Choroid plexus epithelial cell (primary cell): Measurements from ENCODE around the gene PFDN2.
A peak's percentile ranks its signal among the peaks of the same experiment; 100 is the strongest.

ENCODE experiments used
- DNase-seq: peaks from one replicate; pipeline ENCODE4 v3.0.0-alpha.2; 2010; ENCODE audit warnings: low read depth
- H3K4me3 ChIP-seq: 2 replicates; pipeline ENCODE4 v1.5.1; 2011; ENCODE audit warnings: low read depth, mild to moderate bottlenecking, control low read depth, low read length, moderate library complexity
- TF ChIP-seq, protein P1 (sequence below): conservative IDR thresholded peaks from 2 replicates; pipeline ENCODE4 v1.5.1; 2011; ENCODE audit warnings: low read depth, mild to moderate bottlenecking, control low read depth, inconsistent platforms, low read length, moderate library complexity

PFDN2 gene

DNA sequence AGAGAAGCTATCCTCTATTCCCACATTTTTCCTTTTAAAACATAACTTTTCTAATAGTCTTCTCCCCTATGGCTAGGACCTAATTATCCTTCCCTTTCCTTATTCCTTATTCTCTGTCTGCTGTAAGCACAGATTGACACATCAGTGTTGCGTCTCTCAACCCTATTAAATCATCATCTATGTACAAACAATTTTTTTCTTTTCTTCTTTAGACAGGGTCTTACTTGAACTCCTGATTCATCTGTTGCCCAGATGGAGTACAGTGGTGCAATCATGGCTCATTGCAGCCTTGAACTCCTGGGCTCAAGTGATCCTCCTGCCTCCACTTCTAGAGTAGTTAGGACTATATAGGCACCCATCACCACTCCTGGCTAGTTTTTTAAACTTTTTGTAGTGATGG lies 11.4 kb downstream of the PFDN2 start:
- no peak for DNase-seq
- TF ChIP-seq, protein P1, sequence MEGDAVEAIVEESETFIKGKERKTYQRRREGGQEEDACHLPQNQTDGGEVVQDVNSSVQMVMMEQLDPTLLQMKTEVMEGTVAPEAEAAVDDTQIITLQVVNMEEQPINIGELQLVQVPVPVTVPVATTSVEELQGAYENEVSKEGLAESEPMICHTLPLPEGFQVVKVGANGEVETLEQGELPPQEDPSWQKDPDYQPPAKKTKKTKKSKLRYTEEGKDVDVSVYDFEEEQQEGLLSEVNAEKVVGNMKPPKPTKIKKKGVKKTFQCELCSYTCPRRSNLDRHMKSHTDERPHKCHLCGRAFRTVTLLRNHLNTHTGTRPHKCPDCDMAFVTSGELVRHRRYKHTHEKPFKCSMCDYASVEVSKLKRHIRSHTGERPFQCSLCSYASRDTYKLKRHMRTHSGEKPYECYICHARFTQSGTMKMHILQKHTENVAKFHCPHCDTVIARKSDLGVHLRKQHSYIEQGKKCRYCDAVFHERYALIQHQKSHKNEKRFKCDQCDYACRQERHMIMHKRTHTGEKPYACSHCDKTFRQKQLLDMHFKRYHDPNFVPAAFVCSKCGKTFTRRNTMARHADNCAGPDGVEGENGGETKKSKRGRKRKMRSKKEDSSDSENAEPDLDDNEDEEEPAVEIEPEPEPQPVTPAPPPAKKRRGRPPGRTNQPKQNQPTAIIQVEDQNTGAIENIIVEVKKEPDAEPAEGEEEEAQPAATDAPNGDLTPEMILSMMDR = no peak
- no peak overlapping the region for H3K4me3 ChIP-seq

DNA sequence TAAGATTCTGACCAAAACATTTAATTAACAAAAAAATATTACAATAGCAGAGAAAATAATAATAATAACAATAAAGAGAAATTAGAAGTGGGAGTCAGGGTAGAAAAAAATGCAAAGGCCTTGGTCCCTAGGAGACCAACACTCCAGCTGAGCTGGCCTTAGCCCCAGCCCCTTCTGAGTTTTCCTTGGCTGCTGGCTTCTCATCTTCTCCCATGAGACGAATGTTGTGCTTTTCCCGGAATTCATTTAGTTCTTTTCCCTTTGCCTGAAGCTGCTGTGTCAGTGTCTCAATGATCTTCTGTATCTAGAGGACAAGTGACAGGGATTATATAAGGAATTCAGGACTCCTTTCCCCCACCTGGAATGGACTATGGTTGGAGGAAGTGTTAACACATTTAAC lies 17.3 kb downstream of the PFDN2 start:
- TF ChIP-seq, protein P1 = no peak
- DNase-seq = no peak

DNA sequence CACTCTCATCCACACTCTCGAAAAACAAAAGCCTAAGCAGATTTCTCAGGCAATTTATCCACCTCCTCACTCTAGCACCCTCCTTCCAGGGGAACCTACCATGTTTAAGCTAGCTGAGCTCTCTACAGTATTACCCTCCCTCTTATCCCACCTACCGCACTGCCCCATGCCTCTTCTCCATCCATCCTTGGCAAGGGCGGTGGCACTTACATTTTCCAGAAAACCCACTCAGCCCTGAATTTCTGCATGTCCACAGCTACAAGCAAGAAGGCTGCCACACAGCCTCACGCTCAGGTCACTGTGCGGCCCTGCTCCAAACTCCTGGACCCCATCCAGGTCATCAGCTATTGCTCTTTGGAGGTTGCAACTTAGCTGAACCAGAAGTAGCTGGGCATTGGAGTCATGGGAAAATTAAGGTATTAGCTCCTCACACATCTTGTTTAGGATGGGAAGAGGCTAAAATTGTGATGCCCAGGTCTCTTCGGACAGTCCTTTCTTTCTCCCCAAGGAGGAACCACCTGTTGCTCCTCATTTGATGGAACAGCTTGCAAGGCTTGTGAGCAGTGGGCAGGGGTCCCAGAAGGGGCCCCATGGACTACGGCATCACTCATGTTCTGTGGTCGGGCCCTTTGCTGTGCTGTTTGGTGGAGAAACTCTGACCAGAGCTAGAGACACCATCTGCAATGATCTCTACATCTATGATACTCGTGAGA lies 18.6 kb downstream of the PFDN2 start:
- no peak overlapping the region for H3K4me3 ChIP-seq
- TF ChIP-seq, protein P1 = no peak
- no peak for DNase-seq

More for the DNA sequence above, 17.3 kb downstream of the PFDN2 start:
- H3K4me3 ChIP-seq = no peak overlapping the region

GRCh38 chr1:161098210-161099068 lies 19.4 kb downstream of the PFDN2 start, which contains the start of gene KLHDC9:
Gene KLHDC9 (plus strand): TSS chr1:161098361. CDS start chr1:161098536, 175 bp downstream.
- peak; percentile 81 for DNase-seq
- H3K4me3 ChIP-seq = peak within 1 kb of the TSS; percentile 69
- TF ChIP-seq, protein P1 = peak; percentile 21

DNA sequence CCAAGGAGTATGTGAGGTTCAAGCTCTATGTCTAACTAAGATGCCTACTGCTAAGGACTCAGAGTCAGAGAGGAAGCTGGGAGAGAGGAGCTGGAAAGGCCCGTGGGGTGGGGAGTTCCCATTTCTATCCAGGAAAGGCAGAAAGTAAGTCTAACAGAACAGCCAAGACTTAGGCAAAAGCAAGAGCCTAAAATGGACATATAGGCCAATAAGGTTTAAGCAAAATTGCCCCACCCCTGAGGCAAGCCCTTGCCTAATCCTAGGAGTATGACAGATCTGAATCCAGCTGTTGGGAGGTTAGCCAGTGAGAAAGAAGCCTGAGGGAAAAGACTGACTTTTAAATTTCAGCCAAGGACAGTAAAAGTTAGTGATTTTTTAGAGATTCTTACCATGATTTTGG lies 21.3 kb downstream of the PFDN2 start:
- no peak overlapping the region for H3K4me3 ChIP-seq
- TF ChIP-seq, protein P1 = no peak
- peak; percentile 69 for DNase-seq

GRCh38 chr1:161096015-161096414 lies 21.8 kb downstream of the PFDN2 start:
- H3K4me3 ChIP-seq = no peak overlapping the region
- TF ChIP-seq, protein P1 = no peak
- no peak for DNase-seq
